GM12878 (cell line): Measurements from ENCODE around the gene OR51B4. TPM values are rescaled to one million over a fixed set of nuclear protein-coding genes. Genes with fewer than 3 reads are reported as not detected.

Experiments used
- ATAC-seq: fragments of 200-7000 bp; cut with Tn5 transposase; 3 replicates; pipeline ENCODE4 v1.9.1; 2020; ENCODE audit warnings: mild to moderate bottlenecking, moderate library complexity
- BruUV-seq: library from RNA; stranded (reverse); fragments of 400-500 nt; replicated peaks from 2 replicates; lab custom pipeline; 2021; lab: Mats Ljungman, UMichigan
- CTCF ChIA-PET: fragments of 300-600 bp; sonication (Branson Sonifier 250); formaldehyde crosslinking; extraction: SDS; loops from one replicate; lab custom pipeline; 2021; ENCODE audit warnings: inconsistent platforms; lab: Yijun Ruan, JAX
- POLR2A ChIA-PET: fragments of 350-600 bp; formaldehyde crosslinking; extraction: SDS; loops from one replicate; lab custom pipeline; 2021; ENCODE audit warnings: inconsistent platforms; lab: Charles Lee
- RAD21 ChIA-PET: fragments of 300-600 bp; sonication (Branson Sonifier 250); formaldehyde crosslinking; loops from one replicate; lab custom pipeline; 2023; ENCODE audit warnings: antibody characterized with exemption; ENCODE audit not compliant: unreplicated experiment; lab: Charles Lee
- SMC1A ChIA-PET: fragments of 300-600 bp; sonication (Branson Sonifier 250); formaldehyde crosslinking; loops from one replicate; lab custom pipeline; 2023; ENCODE audit not compliant: unreplicated experiment, uncharacterized antibody; lab: Charles Lee
- DNase-seq: peaks from one replicate; pipeline ENCODE4 v3.0.0-alpha.2; 2011; ENCODE audit warnings: low read depth, low spot score
- FAIRE-seq: peaks from 3 replicates; lab custom pipeline; 2011; peaks lifted over from hg19 to GRCh38; lab: Jason Lieb, UNC
- H2AFZ ChIP-seq: 2 replicates; pipeline ENCODE4 v1.6.0; 2011; ENCODE audit warnings: low read depth, low read length, control low read depth; ENCODE audit not compliant: control insufficient read depth
- H3K27ac ChIP-seq: 2 replicates; pipeline ENCODE4 v1.5.1; 2011; ENCODE audit warnings: control low read depth; ENCODE audit not compliant: control insufficient read depth, insufficient read depth
- H3K27me3 ChIP-seq, 2 experiments: replicated peaks in 1 of 2; 2 replicates each; pipeline versions ENCODE4 v1.6.0 to v1.6.1; 2011; ENCODE audit warnings: low read length in 1 of 2; ENCODE audit not compliant: control insufficient read depth in 2 of 2, insufficient read depth in 2 of 2
- H3K36me3 ChIP-seq, 2 experiments: 2 replicates each; pipeline ENCODE4 v1.5.1; 2011; ENCODE audit warnings: low read length in 1 of 2; ENCODE audit not compliant: control insufficient read depth in 2 of 2, insufficient read depth in 2 of 2
- H3K4me1 ChIP-seq: 2 replicates; pipeline ENCODE4 v1.6.1; 2011; ENCODE audit warnings: mild to moderate bottlenecking, low read length, moderate library complexity, mixed read lengths; ENCODE audit not compliant: control insufficient read depth, insufficient read depth
- H3K4me2 ChIP-seq: 2 replicates; pipeline ENCODE4 v1.6.0; 2011; ENCODE audit warnings: control low read depth; ENCODE audit not compliant: control insufficient read depth, insufficient read depth
- H3K4me3 ChIP-seq: fragments of 200-600 bp; sonication (generic); 2 replicates; pipeline ENCODE4 v1.5.1; 2016
- H3K79me2 ChIP-seq: 2 replicates; pipeline ENCODE4 v1.6.0; 2011; ENCODE audit warnings: low read length; ENCODE audit not compliant: control insufficient read depth, insufficient read depth
- H3K9ac ChIP-seq: 2 replicates; pipeline ENCODE4 v1.8.0; 2011; ENCODE audit warnings: low read length, control low read depth, mixed read lengths; ENCODE audit not compliant: control insufficient read depth, insufficient read depth
- H3K9me3 ChIP-seq: replicated peaks from 3 replicates; pipeline ENCODE4 v1.5.1; 2011; ENCODE audit warnings: mild to moderate bottlenecking, low read length; ENCODE audit not compliant: control insufficient read depth, insufficient read depth
- H4K20me1 ChIP-seq: 2 replicates; pipeline ENCODE4 v1.6.0; 2011; ENCODE audit not compliant: control insufficient read depth, insufficient read depth
- CBX3 ChIP-seq: fragments of 200-600 bp; sonication (generic); IDR thresholded peaks from 2 replicates; pipeline ENCODE4 v1.6.1; 2016; ENCODE audit warnings: low read depth, borderline replicate concordance
- HCFC1 ChIP-seq: fragments of 150-350 bp; IDR thresholded peaks from 2 replicates; pipeline ENCODE4 v1.6.1; 2014; ENCODE audit warnings: low read length
- NFIC ChIP-seq: IDR thresholded peaks from 2 replicates; pipeline ENCODE4 v1.6.1; 2012; ENCODE audit warnings: low read depth, mild to moderate bottlenecking, inconsistent platforms, low read length, moderate library complexity
- PAX8 ChIP-seq: fragments of 450-650 bp; IDR thresholded peaks from 2 replicates; pipeline ENCODE4 v1.6.1; 2017; ENCODE audit warnings: mild to moderate bottlenecking, moderate library complexity
- POLR2A ChIP-seq: IDR thresholded peaks from 2 replicates; pipeline ENCODE4 v1.6.1; 2011; ENCODE audit warnings: low read depth, mild to moderate bottlenecking, low read length
- POU2F2 ChIP-seq: IDR thresholded peaks from 3 replicates; pipeline ENCODE4 v1.6.1; 2011; ENCODE audit warnings: low read depth, mild to moderate bottlenecking, low read length, borderline replicate concordance
- RB1 ChIP-seq: fragments of 450-650 bp; formaldehyde crosslinking; IDR thresholded peaks from 2 replicates; pipeline ENCODE4 v1.6.1; 2017; ENCODE audit warnings: mild to moderate bottlenecking, borderline replicate concordance
- SMARCA5 ChIP-seq: fragments of 450-650 bp; IDR thresholded peaks from 2 replicates; pipeline ENCODE4 v1.6.1; 2017; ENCODE audit warnings: mild to moderate bottlenecking
- SMC3 ChIP-seq: IDR thresholded peaks from 2 replicates; pipeline ENCODE4 v1.6.1; 2011; ENCODE audit warnings: low read length, improper control_type of control experiment, borderline replicate concordance
- SPI1 ChIP-seq: IDR thresholded peaks from 2 replicates; pipeline ENCODE4 v1.6.1; 2011; ENCODE audit warnings: low read depth, mild to moderate bottlenecking, low read length, moderate library complexity, borderline replicate concordance; ENCODE audit not compliant: insufficient read depth
- ZSCAN29 ChIP-seq: fragments of 450-650 bp; IDR thresholded peaks from 2 replicates; pipeline ENCODE4 v1.6.1; 2017; ENCODE audit warnings: mild to moderate bottlenecking, moderate library complexity
- ZZZ3 ChIP-seq: IDR thresholded peaks from 2 replicates; pipeline ENCODE4 v1.6.1; 2011; ENCODE audit warnings: low read depth; ENCODE audit not compliant: control insufficient read depth, insufficient read length
- WGBS: methylation state at CpG from one replicate; pipeline ENCODE4 v1.1.6; 2016; ENCODE audit warnings: low lambda C conversion rate; ENCODE audit not compliant: insufficient replicate concordance, insufficient coverage; ENCODE audit errors: missing lambda C conversion rate; 5-methylcytosine and 5-hydroxymethylcytosine counted together
- in situ Hi-C: fragments of 300-500 bp; cut with MboI; formaldehyde crosslinking; loops from 9 replicates; pipeline ENCODE4 v1.14.3; 2018; ENCODE audit warnings: mixed read lengths
- intact Hi-C: fragments of 100-400 bp; cut with micrococcal nuclease; formaldehyde crosslinking; loops from one replicate; pipeline ENCODE4 v1.14.2; 2022; ENCODE audit not compliant: unreplicated experiment
- polyA plus RNA-seq, 11 experiments: library from polyadenylated mRNA; depleted of rRNA in 4 of 11; unstranded in 6 of 11; stranded (reverse) in 5 of 11; fragments of >200 nt; fragmentation: Nextera tagmentation in 4 of 11; fragmentation: Illumina TruSeq in 1 of 11; extraction: Ambion mirVana in 4 of 11; extraction: Trizol in 1 of 11; gene quantifications; 1 replicate in 1 of 11; 2 replicates in 10 of 11; pipeline versions ENCODE4 v1.2.1 to v1.2.3, GENCODE V29; 2011 to 2016; ENCODE audit warnings: inconsistent platforms in 2 of 11, missing spikeins in 2 of 11, low read depth in 1 of 11
- total RNA-seq, 4 experiments: library from RNA; depleted of rRNA in 3 of 4; stranded (reverse); fragments of >200 nt in 3 of 4; fragmentation: Illumina TruSeq in 1 of 4; extraction: Trizol in 1 of 4; gene quantifications; 2 replicates each; pipeline versions ENCODE4 v1.2.1 to v1.2.3, GENCODE V29; 2013 to 2021
- TF ChIP-seq, protein P1 (sequence below): IDR thresholded peaks from 2 replicates; pipeline ENCODE4 v1.6.1; 2012; ENCODE audit warnings: low read depth, low read length, improper control_type of control experiment
- TF ChIP-seq, protein P2 (sequence below): fragments of 450-650 bp; IDR thresholded peaks from 2 replicates; pipeline ENCODE4 v1.6.1; 2017; ENCODE audit warnings: mild to moderate bottlenecking, moderate library complexity

OR51B4 gene
- total and polyA plus RNA-seq, 10 of the 15 experiments (the other 5 are each of a cell fraction or from before 2014, with no cell fraction given) = 0.23 to 2.1 TPM; not detected in 8

DNA sequence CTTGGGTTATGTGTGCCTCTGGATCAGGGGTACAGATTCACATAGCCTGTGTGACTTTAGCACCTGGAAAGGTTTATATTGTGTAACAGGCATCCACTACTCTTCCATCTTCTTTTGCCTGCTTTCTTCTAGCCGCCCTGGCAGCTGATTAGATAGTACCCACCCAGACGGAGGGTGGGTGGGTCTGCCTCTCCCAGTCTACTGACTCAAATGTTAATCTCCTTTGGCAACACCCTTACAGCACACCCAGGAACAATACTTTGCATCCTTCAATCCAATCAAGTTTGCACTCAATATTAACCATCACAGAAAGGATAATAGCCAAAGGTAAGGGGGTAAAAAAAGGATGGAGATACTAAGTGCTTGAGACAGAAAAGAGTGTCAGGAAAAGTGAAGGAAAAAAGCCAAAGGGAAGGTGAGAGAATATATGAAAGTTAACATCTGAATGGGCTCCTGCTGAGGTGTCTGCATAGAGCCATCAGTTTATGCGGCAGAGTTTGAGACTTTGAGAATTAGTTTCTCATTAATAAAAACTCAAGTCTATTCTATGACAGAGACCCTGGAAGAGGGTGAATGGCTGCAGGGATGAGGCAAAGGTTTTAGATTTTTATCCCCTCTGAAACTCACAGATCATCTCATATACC, 46.9 kb upstream of the OR51B4 start (continued):
- TF ChIP-seq, protein P1, sequence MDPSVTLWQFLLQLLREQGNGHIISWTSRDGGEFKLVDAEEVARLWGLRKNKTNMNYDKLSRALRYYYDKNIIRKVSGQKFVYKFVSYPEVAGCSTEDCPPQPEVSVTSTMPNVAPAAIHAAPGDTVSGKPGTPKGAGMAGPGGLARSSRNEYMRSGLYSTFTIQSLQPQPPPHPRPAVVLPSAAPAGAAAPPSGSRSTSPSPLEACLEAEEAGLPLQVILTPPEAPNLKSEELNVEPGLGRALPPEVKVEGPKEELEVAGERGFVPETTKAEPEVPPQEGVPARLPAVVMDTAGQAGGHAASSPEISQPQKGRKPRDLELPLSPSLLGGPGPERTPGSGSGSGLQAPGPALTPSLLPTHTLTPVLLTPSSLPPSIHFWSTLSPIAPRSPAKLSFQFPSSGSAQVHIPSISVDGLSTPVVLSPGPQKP = no peak
- TF ChIP-seq PAX8 (no peak), ZZZ3 (no peak)
- TF ChIP-seq, all 136 proteins: peak for 0

GRCh38 chr11:5345831-5346230, 44.1 kb upstream of the OR51B4 start:
- Histone ChIP-seq H3K9ac (no peak overlapping the region), H2AFZ (no peak overlapping the region), H3K36me3 (no peaks in the 10 kb centered on the region)
- 5% methylated on average over 3 of the region's 3 CpGs for WGBS
- TF ChIP-seq SMC3 (no peak), SMARCA5 (no peak), ZSCAN29 (no peak), HCFC1 (no peak), SPI1 (no peak), NFIC (no peak), POU2F2 (no peak), POLR2A (no peak), CBX3 (no peak), RB1 (no peak)
- TF ChIP-seq, protein P2, sequence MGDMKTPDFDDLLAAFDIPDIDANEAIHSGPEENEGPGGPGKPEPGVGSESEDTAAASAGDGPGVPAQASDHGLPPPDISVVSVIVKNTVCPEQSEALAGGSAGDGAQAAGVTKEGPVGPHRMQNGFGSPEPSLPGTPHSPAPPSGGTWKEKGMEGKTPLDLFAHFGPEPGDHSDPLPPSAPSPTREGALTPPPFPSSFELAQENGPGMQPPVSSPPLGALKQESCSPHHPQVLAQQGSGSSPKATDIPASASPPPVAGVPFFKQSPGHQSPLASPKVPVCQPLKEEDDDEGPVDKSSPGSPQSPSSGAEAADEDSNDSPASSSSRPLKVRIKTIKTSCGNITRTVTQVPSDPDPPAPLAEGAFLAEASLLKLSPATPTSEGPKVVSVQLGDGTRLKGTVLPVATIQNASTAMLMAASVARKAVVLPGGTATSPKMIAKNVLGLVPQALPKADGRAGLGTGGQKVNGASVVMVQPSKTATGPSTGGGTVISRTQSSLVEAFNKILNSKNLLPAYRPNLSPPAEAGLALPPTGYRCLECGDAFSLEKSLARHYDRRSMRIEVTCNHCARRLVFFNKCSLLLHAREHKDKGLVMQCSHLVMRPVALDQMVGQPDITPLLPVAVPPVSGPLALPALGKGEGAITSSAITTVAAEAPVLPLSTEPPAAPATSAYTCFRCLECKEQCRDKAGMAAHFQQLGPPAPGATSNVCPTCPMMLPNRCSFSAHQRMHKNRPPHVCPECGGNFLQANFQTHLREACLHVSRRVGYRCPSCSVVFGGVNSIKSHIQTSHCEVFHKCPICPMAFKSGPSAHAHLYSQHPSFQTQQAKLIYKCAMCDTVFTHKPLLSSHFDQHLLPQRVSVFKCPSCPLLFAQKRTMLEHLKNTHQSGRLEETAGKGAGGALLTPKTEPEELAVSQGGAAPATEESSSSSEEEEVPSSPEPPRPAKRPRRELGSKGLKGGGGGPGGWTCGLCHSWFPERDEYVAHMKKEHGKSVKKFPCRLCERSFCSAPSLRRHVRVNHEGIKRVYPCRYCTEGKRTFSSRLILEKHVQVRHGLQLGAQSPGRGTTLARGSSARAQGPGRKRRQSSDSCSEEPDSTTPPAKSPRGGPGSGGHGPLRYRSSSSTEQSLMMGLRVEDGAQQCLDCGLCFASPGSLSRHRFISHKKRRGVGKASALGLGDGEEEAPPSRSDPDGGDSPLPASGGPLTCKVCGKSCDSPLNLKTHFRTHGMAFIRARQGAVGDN = no peak
- TF ChIP-seq, all 136 proteins: peak for 0
- Histone ChIP-seq H3K79me2 (no peaks in the 10 kb centered on the region), H3K9me3 (no peaks in the 10 kb centered on the region), H3K4me2 (no peak overlapping the region), H3K4me3 (no peak overlapping the region), H3K4me1 (no peaks in the 10 kb centered on the region), H4K20me1 (no peaks in the 10 kb centered on the region), H3K27ac (no peak overlapping the region), H3K27me3 (no peaks in the 10 kb centered on the region)
- POLR2A ChIA-PET = no interaction called here
- ATAC-seq = no peak
- SMC1A ChIA-PET = interaction anchor here (0.7 to 1.4 kb wide), 2 partner anchors 20 to 25 kb away, joined by 3 read pairs; no protein-coding TSS in a partner anchor
- in situ Hi-C loops = loop anchor here (25.0 kb wide), 1 partner anchor 1484 kb away; the partner anchor contains the start of gene STIM1
- intact Hi-C loops = no loop called here
- no TSS peak for BruUV-seq
- RAD21 ChIA-PET = no interaction called here
- CTCF ChIA-PET = interaction anchor here (0.5 to 0.6 kb wide), 2 partner anchors 525 to 852 kb away, joined by 3 read pairs; partner anchors contain the start of gene OR51F2
- no peak for DNase-seq
- no peak for FAIRE-seq
